Measurements from ENCODE around the gene ABCC3.

DNA sequence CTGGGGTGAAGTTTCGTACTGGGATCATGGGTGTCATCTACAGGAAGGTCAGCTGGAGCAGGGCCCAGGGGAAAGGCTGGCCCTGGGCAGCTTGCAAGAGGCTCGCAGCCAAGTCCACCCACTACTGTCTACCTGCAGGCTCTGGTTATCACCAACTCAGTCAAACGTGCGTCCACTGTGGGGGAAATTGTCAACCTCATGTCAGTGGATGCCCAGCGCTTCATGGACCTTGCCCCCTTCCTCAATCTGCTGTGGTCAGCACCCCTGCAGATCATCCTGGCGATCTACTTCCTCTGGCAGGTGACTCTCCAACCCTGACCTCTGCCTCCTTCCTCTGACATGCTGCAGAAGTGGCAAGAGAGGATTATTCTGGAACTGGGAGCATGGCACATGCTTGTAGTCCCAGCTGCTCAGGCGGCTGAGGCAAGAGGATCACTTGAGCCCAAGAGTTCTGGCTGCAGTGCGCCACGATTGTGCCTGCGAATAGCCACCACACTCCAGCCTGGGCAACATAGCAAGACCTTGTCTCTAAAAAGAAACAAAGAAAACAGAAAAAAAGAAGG, 29.2 kb downstream of the ABCC3 start:
- TF ChIP-seq, protein P1, sequence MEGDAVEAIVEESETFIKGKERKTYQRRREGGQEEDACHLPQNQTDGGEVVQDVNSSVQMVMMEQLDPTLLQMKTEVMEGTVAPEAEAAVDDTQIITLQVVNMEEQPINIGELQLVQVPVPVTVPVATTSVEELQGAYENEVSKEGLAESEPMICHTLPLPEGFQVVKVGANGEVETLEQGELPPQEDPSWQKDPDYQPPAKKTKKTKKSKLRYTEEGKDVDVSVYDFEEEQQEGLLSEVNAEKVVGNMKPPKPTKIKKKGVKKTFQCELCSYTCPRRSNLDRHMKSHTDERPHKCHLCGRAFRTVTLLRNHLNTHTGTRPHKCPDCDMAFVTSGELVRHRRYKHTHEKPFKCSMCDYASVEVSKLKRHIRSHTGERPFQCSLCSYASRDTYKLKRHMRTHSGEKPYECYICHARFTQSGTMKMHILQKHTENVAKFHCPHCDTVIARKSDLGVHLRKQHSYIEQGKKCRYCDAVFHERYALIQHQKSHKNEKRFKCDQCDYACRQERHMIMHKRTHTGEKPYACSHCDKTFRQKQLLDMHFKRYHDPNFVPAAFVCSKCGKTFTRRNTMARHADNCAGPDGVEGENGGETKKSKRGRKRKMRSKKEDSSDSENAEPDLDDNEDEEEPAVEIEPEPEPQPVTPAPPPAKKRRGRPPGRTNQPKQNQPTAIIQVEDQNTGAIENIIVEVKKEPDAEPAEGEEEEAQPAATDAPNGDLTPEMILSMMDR (IDR thresholded peaks at IDR 0.05): no peak
- TF ChIP-seq ZFX (IDR thresholded peaks at IDR 0.05; ENCODE audit: borderline replicate concordance): no peak

Data from 22Rv1 (cell line).